GM10266 (cell line): ENCODE measurements around the gene RAB7A.

Experiments
- DNase-seq: peaks from one replicate; pipeline ENCODE4 v3.0.0; 2012; ENCODE audit errors: extremely low spot score
- TF ChIP-seq, protein P1 (sequence below): IDR thresholded peaks from 2 replicates; pipeline ENCODE4 v1.5.1; 2012; ENCODE audit warnings: mild to moderate bottlenecking, low read depth; ENCODE audit not compliant: control insufficient read depth, insufficient read depth; ENCODE audit errors: missing control alignments

The RAB7A gene

DNA sequence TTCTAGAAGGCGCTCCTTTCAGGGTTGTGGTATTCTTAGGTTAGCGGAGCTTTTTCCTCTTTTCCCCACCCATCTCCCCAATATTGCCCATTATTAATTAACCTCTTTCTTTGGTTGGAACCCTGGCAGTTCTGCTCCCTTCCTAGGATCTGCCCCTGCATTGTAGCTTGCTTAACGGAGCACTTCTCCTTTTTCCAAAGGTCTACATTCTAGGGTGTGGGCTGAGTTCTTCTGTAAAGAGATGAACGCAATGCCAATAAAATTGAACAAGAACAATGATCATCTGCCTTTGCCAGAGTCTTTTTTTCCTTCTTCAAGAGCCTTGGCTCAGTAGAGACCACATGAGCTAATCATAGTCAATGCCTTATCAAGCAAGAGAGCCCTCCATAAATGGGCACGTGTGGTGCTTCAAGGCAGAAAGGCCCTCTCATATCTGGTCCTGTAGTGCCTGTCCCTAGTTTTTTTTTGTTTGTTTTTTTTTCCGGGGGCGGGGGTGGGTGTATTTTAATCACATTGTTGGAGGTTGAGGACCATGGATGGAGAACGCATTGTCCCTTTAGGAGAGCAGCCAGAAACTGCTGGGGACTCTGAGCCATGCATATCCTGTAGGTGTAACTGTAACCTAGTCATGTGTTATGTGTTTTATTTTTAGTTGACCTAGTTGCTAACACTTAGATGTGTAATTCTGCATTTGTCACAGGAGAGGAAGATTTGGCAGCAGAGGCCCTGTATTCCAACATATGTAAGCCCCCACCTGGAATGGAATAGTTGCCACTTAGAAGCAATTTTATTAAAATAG lies 88.7 kb downstream of the RAB7A start:
- DNase-seq = no peak
- TF ChIP-seq, protein P1, sequence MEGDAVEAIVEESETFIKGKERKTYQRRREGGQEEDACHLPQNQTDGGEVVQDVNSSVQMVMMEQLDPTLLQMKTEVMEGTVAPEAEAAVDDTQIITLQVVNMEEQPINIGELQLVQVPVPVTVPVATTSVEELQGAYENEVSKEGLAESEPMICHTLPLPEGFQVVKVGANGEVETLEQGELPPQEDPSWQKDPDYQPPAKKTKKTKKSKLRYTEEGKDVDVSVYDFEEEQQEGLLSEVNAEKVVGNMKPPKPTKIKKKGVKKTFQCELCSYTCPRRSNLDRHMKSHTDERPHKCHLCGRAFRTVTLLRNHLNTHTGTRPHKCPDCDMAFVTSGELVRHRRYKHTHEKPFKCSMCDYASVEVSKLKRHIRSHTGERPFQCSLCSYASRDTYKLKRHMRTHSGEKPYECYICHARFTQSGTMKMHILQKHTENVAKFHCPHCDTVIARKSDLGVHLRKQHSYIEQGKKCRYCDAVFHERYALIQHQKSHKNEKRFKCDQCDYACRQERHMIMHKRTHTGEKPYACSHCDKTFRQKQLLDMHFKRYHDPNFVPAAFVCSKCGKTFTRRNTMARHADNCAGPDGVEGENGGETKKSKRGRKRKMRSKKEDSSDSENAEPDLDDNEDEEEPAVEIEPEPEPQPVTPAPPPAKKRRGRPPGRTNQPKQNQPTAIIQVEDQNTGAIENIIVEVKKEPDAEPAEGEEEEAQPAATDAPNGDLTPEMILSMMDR = no peak

DNA sequence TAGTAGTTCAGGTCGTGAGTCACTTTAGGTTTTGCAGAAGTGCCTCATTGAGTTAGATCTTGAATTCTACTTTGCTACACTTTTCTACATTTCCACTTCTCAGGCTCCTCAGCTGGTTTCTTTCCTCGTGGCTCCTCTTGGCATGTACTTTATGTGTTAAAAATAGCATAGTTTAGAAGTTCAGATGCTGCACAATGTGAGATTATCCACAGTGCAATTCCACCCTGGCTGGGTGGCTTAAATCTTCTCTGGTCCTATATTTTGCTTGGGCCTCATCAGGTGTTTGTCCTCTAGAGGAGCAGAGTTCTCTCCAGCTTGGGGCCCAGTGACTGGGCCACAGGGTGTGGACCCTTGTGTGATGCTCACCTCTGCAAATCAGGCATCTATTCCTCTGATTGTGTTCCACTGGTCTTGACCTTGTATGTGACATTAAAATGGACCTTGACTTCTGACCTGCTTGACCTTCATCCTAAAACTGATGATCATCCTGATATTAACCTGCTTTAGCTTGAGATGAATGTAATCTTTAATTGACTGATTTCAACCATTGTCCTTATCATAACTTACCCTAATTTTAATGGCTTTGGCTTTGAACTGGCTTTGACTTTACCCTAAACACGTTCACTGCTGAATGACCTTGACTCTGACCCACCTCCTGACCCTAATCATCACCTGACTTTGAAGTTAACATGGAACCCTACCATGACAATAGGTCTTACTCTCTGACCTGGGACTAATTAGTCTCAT lies 89.5 kb downstream of the RAB7A start:
- no peak for DNase-seq
- TF ChIP-seq, protein P1 = no peak

DNA sequence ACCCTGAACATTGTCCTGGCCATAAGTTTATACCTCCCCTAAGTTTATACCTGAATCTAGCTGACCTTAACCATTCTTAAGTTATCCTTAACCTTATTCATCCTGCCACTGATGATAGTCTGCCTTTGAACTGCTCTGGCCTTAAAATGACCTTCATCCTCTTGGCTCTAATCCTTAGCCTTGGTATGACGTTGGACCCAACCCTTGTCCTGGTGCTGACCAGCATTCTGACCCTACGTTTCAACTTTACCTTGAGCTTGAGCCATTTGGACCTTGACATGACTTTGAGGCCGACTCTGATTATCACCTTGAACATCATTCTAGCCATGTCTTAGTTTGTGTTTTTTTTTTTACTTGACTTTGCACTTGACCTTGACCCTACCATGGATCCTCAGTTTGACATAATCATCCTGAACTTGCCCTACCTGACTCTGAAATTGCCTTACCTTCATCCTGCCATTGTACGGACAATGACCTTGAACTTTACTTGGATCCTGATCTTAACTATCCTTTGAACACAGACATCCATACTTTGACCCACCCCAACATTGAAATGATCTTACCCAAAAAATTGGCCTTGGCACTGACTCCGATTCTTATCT lies 92.3 kb downstream of the RAB7A start:
- no peak for DNase-seq
- TF ChIP-seq, protein P1 = no peak

DNA sequence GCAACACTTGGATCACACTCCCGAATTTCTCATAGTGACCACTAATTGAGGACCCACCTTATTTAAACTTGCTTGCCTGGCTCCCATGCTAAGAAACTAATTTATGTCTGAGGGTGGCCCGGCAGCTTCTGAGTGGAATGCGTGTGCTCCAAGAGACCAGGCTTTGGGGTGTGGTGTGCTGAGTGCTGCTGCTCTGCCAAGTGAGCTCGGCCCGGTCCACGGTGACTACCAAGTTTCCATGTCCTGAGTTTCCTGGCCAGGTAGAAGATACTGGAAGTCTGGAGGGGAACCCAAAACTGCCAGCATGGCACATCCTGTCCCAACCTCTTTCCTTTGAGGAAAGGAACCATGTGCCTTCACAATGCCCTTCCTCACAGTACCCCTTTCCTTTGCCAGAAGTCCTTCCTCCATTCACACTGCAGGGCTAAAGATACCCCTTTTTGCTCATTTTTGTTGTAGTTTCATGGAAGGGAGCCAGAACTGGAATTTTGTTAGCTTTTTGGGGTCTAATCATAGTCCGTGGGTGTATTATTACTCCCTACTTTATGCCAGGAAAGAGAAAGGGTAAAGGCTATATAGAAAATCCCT lies 94.4 kb downstream of the RAB7A start:
- TF ChIP-seq, protein P1 = no peak

DNA sequence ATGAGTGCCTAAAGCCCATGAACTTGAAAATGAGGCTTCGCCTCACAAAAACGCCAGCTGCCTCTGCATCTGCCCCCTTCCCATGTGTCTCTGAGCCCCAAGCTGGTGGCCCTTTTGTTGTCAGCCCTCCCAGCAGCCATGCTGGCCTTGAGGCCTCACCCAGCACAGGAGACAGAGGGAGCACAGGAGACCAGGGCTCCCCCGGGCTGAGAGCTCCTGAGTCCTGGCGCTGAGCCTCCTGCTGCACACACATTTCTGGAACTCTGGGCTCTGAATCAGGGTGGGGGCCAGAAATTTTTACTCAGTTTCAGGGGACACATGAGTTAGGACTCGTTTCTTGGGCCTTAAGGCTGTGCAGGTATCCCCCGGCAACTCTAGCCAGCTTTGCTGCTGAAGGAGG lies 97.0 kb downstream of the RAB7A start:
- TF ChIP-seq, protein P1 = no peak
- no peak for DNase-seq

More for the DNA sequence above, 94.4 kb downstream of the RAB7A start:
- DNase-seq = no peak

DNA sequence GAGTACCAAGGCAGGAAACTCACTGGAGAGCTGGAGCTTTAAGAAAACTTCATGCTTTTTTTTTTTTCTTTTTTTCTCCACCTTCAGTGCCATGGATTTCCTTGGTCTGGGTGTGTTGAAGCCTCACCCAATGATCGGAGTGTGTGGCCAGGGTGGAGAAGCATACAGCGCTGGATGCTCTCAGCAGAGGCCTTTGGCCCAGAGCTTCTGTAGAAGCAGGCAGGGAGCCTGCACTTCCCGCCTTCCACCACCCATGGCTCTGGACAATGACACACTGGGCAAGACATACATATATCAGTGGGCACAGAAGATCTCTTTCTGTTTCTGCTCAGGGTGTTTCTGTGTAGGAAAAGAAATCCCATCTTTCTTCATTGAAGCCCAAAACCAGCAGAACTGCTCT lies 97.6 kb downstream of the RAB7A start:
- TF ChIP-seq, protein P1 = no peak
- no peak for DNase-seq
